ENCODE measurements around the gene CTNNBIP1.

GRCh38 chr1:9867408-9868243 lies 42.4 kb downstream of the CTNNBIP1 start:
- TF ChIP-seq, protein P1, sequence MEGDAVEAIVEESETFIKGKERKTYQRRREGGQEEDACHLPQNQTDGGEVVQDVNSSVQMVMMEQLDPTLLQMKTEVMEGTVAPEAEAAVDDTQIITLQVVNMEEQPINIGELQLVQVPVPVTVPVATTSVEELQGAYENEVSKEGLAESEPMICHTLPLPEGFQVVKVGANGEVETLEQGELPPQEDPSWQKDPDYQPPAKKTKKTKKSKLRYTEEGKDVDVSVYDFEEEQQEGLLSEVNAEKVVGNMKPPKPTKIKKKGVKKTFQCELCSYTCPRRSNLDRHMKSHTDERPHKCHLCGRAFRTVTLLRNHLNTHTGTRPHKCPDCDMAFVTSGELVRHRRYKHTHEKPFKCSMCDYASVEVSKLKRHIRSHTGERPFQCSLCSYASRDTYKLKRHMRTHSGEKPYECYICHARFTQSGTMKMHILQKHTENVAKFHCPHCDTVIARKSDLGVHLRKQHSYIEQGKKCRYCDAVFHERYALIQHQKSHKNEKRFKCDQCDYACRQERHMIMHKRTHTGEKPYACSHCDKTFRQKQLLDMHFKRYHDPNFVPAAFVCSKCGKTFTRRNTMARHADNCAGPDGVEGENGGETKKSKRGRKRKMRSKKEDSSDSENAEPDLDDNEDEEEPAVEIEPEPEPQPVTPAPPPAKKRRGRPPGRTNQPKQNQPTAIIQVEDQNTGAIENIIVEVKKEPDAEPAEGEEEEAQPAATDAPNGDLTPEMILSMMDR (IDR thresholded peaks at IDR 0.05), result peak in 2 of 3 experiments; percentile 96 to 98
- TF ChIP-seq POLR2A (IDR thresholded peaks at IDR 0.05; ENCODE audit: low read depth) (no peak), POLR2AphosphoS5 (IDR thresholded peaks at IDR 0.05) (peak in 1 of 2 donors; percentile 21)

Data from esophagus muscularis mucosa (tissue), 3 donors.